ENCODE results near the gene SBK1. TPM values are rescaled to one million over a fixed set of nuclear protein-coding genes. Genes with fewer than 3 reads are reported as not detected.
"Not testable (repeated sequence)": the region's sequence is repeated elsewhere in the genome, so short reads cannot be mapped to it uniquely, and the experiment has no call there.

Gene SBK1
- 1 to 10 TPM; 1.1 TPM for total RNA-seq

DNA sequence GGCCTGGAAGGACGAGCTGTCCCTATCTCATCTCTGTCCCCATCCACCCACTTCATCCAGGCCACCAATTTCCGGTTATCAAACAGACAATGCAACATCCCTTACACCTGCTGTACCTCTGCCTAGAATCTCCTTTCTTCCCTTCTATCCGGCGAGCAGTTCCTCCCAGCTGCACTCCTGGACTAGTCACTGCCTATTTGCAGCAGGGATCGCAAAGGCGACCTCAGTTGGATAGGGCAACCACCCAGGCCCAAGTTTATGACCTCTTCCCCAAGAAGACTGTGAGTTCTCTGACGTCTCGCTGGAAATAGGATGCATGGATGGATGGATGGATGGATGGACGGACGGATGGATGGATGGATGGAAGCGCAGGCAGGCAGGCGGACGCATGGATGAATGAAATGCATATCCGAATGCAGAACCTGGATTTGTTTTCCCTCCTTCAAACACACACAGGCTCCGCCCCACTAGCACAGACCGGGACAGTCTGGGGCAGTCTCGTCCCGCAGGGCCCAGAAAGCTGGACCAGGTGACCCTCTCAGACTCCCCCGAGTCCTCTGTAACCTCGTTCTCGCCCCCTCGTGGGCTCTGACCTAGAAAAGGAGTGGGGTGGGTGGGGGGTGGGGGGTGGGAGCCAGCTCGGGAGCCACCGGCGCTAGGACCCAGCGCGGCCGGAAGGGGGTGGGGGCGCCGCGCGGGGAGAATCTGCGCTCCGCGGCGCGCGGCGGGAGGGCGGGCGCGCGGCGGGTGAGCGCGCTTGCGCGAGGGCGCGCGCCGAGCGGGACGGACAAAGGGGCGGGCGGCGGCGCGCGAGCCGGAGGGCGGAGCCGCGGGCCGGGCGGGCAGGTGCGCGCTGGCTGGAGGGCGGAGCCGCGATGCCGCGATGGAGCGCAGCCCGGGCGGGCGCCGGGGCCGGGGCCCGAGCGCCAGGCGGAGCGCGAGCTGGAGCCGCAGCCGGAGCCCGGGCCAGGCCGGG is at the start of gene SBK1:
Gene SBK1 (plus strand): TSS at position 875 of the 976 bp plus-strand sequence. CDS start 24,867 bp downstream, outside the sequence.
- peaks cover 47 to 53% of the 10 kb centered on the region in 2 donors for H3K4me1 Mint-ChIP-seq (ENCODE audit: low read depth in 2 of 2)
- peak; percentile 97 to 98 for ATAC-seq

DNA sequence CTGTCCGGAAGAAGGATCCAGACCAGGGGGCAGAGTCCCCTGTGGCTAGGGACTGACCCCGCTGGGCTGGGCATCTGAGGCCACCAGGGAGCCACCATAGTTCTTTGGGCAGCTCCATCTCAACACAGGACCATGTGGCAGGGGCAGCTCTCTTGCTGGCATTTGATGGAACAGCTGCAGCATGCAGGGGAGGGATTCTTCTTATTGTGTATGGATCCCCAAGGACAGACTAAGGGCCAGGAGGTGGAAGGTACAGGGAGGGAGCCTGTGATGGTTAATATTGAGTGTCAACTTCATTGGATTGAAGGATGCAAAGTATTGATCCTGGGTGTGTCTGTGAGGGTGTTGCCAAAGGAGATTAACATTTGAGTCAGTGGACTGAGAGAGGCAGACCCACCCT is 42.8 kb upstream of the SBK1 start:
- H3K27me3 Mint-ChIP-seq; DNase-seq (ENCODE audit: low spot score); H3K27ac Mint-ChIP-seq; ATAC-seq; H3K36me3 Mint-ChIP-seq; H3K9me3 Mint-ChIP-seq; H3K4me1 Mint-ChIP-seq (ENCODE audit: low read depth in 2 of 2); H3K4me3 Mint-ChIP-seq: not testable (repeated sequence)

More for the DNA sequence above, at the start of gene SBK1:
- peak within 1 kb of the TSS; percentile 60 to 68 for H3K27ac Mint-ChIP-seq
- no peaks in the 10 kb centered on the region for H3K36me3 Mint-ChIP-seq
- peak; percentile 86 for DNase-seq (ENCODE audit: low spot score)
- H3K9me3 Mint-ChIP-seq = no peaks in the 10 kb centered on the region
- no peaks in the 10 kb centered on the region for H3K27me3 Mint-ChIP-seq
- peak within 1 kb of the TSS; percentile 87 for H3K4me3 Mint-ChIP-seq

DNA sequence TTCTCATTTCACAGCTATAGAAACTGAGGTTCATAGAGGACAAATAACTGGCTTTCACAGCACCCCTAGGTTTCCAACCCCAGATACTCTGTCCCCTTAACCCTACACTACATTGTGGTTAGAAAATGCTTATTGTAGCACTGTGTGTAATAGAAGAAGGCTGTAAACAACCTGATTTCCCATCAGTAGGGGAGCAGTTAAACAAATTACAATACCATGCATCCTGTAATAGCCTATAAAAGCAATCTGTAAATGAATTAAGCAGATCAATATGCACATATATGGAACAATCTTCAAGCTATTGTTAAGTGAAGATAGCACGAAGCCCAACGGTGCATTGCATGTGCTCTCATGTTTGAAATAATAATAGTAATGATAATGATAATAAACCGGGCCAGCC is 41.3 kb upstream of the SBK1 start:
- Mint-ChIP-seq H3K4me1 (ENCODE audit: low read depth in 2 of 2) (no peaks in the 10 kb centered on the region), H3K9me3 (no peaks in the 10 kb centered on the region), H3K4me3 (no peak overlapping the region), H3K27me3 (peaks cover 0 to 7% of the 10 kb centered on the region in 2 donors), H3K36me3 (no peaks in the 10 kb centered on the region), H3K27ac (no peak overlapping the region)
- DNase-seq (ENCODE audit: low spot score) (no peak), ATAC-seq (no peak)

DNA sequence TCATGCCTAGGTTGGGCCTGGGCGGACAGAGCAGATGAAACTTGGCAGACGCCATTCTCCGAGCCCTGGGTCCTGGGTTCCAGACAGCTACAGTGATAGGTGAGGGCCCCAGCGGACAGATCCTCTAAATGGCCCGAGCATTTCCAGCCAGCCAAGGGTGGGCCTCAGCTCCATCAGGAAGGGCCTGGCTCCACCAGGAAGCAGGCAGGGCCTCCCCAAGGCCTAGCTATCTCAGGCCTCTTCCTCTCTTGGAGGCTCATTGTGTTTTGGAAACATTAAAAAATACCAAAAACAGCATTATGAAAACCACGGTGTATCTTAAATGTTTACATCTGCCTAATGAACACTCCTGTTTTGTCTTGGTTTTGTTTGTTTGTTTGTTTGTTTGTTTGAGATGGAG is 38.2 kb upstream of the SBK1 start:
- ATAC-seq (no peak), DNase-seq (ENCODE audit: low spot score) (no peak)
- Mint-ChIP-seq H3K36me3 (no peaks in the 10 kb centered on the region), H3K9me3 (no peaks in the 10 kb centered on the region), H3K27ac (no peak overlapping the region), H3K4me1 (ENCODE audit: low read depth in 2 of 2) (no peaks in the 10 kb centered on the region), H3K4me3 (no peak overlapping the region), H3K27me3 (peaks cover 0 to 7% of the 10 kb centered on the region in 2 donors)

DNA sequence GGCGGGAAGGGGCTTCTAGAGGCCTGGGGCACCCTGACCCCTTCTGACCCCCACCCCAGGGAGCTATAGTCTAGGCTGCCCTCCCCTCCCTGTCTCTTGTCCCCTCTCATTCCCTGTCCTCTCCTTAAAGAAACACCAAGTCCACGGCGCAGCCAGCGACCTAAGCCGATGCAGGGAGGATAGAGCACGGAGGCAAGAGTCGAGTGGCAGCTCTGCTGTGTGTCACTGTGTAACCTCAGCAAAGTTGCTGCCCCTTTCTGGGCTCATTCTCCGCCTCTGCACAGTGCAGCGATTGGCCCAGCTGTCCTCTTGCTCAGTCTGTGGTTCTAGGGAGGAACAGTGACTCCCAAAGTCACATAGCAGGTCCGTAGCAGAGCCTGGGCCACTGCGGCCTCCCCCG is 36.5 kb upstream of the SBK1 start:
- DNase-seq (ENCODE audit: low spot score) (no peak), ATAC-seq (no peak)
- Mint-ChIP-seq H3K27me3 (peaks cover 0 to 17% of the 10 kb centered on the region in 2 donors), H3K4me1 (ENCODE audit: low read depth in 2 of 2) (peaks cover 7% of the 10 kb centered on the region in 2 donors), H3K27ac (no peak overlapping the region), H3K9me3 (no peaks in the 10 kb centered on the region), H3K4me3 (no peak overlapping the region), H3K36me3 (no peaks in the 10 kb centered on the region)

DNA sequence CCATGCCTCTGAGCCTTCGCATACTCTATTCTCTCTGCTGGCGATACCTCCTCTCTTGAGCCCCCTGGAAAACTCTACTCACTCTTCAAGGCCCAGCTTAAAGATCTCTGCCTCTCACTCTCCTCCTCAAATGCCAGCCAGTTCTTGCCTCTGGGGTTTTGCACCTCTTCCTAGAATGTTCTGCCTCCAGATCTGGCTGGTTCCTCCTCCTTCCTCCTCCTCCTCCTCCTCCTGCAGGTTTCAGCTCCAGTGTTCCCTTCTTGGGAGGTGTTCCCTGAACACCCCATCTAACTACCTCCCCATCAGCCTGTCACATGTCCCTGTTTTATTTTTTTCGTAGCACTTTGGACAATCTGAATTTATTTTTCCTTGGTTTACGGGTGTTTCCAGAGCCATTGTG is 35.1 kb upstream of the SBK1 start:
- DNase-seq (ENCODE audit: low spot score) (no peak), ATAC-seq (no peak)
- Mint-ChIP-seq H3K27ac (no peak overlapping the region), H3K4me3 (no peak overlapping the region), H3K4me1 (ENCODE audit: low read depth in 2 of 2) (peaks cover 7% of the 10 kb centered on the region in 2 donors), H3K36me3 (no peaks in the 10 kb centered on the region), H3K27me3 (peaks cover 0 to 15% of the 10 kb centered on the region in 2 donors), H3K9me3 (no peaks in the 10 kb centered on the region)

DNA sequence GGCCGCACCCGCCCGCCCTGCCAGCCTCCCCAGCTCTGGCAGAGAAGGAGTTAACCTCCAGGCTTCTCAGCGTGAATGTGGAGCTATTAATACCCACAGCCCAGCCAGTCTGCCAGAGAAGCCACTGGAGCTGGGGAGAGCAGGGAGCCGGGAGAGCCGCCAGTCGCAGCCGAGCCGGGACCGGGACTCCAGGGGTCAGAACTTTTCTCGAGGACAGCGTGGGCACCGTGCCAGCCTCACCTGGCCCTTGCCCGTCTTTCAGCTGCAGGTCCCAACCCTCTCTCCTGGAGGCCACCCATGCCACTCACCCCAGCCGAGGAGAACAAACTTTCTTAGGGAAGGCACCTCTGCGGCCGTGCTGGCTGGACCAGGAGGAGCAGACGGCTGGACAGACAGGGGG is 33.8 kb upstream of the SBK1 start:
- H3K36me3 Mint-ChIP-seq = no peaks in the 10 kb centered on the region
- no peak overlapping the region for H3K4me3 Mint-ChIP-seq
- peaks cover 7 to 15% of the 10 kb centered on the region in 2 donors for H3K27me3 Mint-ChIP-seq
- ATAC-seq (no peak), DNase-seq (ENCODE audit: low spot score) (no peak)
- H3K4me1 Mint-ChIP-seq (ENCODE audit: low read depth in 2 of 2) = peaks cover 7 to 11% of the 10 kb centered on the region in 2 donors
- no peaks in the 10 kb centered on the region for H3K9me3 Mint-ChIP-seq
- H3K27ac Mint-ChIP-seq = no peak overlapping the region

DNA sequence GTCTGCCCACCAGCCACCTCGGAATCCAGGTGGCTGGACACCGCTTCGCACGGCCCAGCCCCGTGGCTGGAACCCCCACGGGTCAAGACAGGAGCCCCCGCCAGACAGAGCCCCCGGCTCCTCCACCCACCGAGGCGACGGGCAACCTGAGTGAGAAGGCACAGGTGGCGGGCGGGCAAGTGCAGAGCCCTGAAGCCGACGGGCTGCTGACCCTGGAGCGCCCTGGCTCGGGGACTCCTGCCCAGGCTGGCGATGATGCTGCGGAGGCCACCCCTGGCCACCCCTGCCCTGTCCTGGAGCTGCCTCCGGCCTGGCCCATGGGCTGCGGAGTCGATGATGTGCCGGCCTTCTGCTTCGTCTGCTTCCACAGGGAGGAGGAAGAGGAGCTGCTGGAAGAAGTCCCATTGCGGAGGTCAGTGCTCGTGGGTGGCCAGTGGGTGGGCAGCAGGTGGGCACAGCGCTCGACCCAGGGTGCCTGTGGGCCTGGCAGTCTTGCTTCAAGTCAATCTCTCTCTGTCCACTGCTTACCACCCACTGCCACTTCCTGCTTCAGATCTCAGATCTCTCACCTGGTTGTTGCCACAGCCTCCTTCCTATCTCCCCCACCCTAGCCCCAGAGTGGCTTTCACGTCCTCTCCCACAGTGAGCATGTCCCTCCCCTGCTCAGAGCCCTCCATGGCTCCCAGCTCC is 33.1 kb upstream of the SBK1 start:
- H3K9me3 Mint-ChIP-seq = no peaks in the 10 kb centered on the region
- ATAC-seq (peak in 1 of 2 donors; percentile 24), DNase-seq (ENCODE audit: low spot score) (no peak)
- H3K4me1 Mint-ChIP-seq (ENCODE audit: low read depth in 2 of 2) = peaks cover 7 to 11% of the 10 kb centered on the region in 2 donors
- H3K36me3 Mint-ChIP-seq = no peaks in the 10 kb centered on the region
- H3K27ac Mint-ChIP-seq = peak overlapping the region in 1 of 2 donors; percentile 4
- peaks cover 12 to 19% of the 10 kb centered on the region in 2 donors for H3K27me3 Mint-ChIP-seq
- no peak overlapping the region for H3K4me3 Mint-ChIP-seq

DNA sequence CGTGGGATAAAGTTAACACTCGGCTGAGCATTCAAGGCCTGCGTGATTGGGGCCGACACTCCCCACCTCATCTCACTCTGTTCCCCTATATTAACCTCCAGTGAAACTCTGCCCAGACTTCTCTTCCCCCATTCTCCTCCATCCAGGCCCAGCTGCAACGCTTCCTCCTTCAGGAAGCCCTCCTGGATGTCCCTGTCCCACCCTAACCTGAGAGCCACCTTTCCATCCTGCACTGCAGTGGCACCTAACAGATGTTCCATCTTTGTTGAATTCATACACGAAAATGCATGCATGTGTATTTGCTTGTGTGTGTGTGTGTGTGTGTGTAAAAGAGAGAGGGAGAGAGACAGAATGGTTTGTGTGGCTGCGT is 32.6 kb upstream of the SBK1 start:
- Mint-ChIP-seq H3K27me3 (peaks cover 18 to 24% of the 10 kb centered on the region in 2 donors), H3K4me1 (ENCODE audit: low read depth in 2 of 2) (peaks cover 10 to 11% of the 10 kb centered on the region in 2 donors), H3K4me3 (no peak overlapping the region), H3K36me3 (no peaks in the 10 kb centered on the region), H3K9me3 (no peaks in the 10 kb centered on the region), H3K27ac (peak overlapping the region in 1 of 2 donors; percentile 4)
- no peak for ATAC-seq
- DNase-seq (ENCODE audit: low spot score) = no peak

DNA sequence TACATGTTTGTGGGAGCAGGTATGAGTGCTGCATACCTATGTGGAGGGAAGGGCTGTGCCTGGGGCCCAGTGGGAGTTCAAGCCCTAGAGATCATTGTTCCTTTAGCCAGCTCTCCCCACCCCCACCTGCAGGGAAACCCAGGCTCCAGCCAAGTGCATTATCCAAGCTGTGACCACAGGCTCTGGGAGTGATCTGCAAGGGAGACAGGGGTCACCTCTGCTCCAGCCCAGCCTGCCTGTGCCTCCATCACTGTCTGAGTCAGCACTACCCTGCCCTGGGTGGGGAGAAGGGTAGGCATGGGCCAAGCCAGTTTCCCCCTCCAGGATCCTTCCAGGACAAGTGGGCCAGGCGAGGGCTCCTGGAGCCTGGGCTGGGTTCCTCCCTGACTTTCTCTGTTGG is 32.1 kb upstream of the SBK1 start:
- DNase-seq (ENCODE audit: low spot score) (no peak), ATAC-seq (no peak)
- peaks cover 10 to 11% of the 10 kb centered on the region in 2 donors for H3K4me1 Mint-ChIP-seq (ENCODE audit: low read depth in 2 of 2)
- no peak overlapping the region for H3K4me3 Mint-ChIP-seq
- no peaks in the 10 kb centered on the region for H3K9me3 Mint-ChIP-seq
- peaks cover 19 to 26% of the 10 kb centered on the region in 2 donors for H3K27me3 Mint-ChIP-seq
- no peak overlapping the region for H3K27ac Mint-ChIP-seq
- H3K36me3 Mint-ChIP-seq = no peaks in the 10 kb centered on the region

DNA sequence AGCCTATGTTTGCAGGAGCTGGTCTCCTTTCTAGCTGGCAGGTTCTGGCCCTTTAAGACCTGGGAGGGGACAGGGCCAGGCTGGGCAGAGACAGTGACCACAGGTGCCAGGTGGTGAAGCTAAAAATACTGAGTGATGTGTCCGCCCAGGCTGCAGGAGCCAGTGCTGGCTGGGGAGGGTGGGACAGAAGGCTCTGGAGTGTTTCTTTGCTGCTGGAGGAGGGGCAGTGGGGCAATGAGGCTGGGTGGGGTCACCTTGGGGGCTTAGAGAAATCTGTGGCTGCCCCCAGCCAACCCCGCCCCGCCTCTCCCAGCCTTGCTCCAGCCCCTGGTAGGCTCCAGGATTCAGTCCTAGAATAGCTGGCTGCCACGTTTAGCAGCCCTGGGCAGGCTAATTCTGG is 30.4 kb upstream of the SBK1 start:
- H3K4me1 Mint-ChIP-seq (ENCODE audit: low read depth in 2 of 2) = peaks cover 10 to 11% of the 10 kb centered on the region in 2 donors
- H3K4me3 Mint-ChIP-seq = no peak overlapping the region
- no peaks in the 10 kb centered on the region for H3K9me3 Mint-ChIP-seq
- H3K27me3 Mint-ChIP-seq = peaks cover 19 to 26% of the 10 kb centered on the region in 2 donors
- DNase-seq (ENCODE audit: low spot score) (no peak), ATAC-seq (no peak)
- no peak overlapping the region for H3K27ac Mint-ChIP-seq
- H3K36me3 Mint-ChIP-seq = no peaks in the 10 kb centered on the region

DNA sequence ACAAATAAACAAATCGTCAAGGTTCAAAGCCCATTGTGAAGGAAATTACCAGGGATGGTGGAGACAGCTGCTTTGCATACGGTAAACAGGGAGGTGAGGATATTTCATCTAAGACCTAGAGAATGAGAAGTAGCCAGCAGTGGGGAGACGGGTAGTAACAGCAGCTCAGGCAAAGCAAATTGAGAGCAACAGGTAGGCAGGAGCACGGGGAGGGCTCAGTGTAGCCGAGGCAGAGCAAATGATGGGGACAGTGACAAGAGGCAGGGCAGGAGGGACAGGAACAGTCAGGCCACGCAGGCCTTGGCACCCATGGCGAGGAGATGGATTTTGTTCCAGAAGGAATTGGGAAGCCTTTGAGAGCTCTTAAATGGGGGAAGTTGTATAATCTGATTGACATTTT is 29.0 kb upstream of the SBK1 start:
- DNase-seq (ENCODE audit: low spot score) (no peak), ATAC-seq (no peak)
- H3K4me3 Mint-ChIP-seq = no peak overlapping the region
- H3K27ac Mint-ChIP-seq = no peak overlapping the region
- no peaks in the 10 kb centered on the region for H3K36me3 Mint-ChIP-seq
- no peaks in the 10 kb centered on the region for H3K9me3 Mint-ChIP-seq
- peaks cover 10 to 11% of the 10 kb centered on the region in 2 donors for H3K4me1 Mint-ChIP-seq (ENCODE audit: low read depth in 2 of 2)
- H3K27me3 Mint-ChIP-seq = peaks cover 19 to 26% of the 10 kb centered on the region in 2 donors

DNA sequence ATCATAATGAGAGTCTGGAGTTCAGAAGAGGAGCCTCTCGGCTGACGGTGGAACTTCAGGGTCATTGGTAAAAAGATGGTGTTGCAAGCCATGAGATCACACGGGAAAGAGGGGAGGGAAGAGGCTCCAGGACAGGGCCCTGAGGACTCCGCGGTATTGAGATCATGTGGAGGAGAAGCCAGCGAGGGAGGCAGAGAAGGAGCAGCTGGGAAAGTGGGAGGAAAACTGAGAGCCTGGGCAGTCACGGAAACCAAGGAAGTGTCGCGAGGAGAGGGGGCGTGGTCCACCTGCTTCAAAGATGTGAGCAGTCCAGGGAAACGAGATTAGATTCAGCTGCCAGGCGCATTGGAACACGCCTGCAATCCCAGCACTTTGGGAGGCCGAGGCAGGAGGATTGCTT is 27.7 kb upstream of the SBK1 start:
- Mint-ChIP-seq H3K9me3 (no peaks in the 10 kb centered on the region), H3K4me1 (ENCODE audit: low read depth in 2 of 2) (peaks cover 7 to 8% of the 10 kb centered on the region in 2 donors), H3K27me3 (peaks cover 19 to 24% of the 10 kb centered on the region in 2 donors), H3K27ac (no peak overlapping the region), H3K36me3 (no peaks in the 10 kb centered on the region), H3K4me3 (no peak overlapping the region)
- DNase-seq (ENCODE audit: low spot score) (no peak), ATAC-seq (no peak)

DNA sequence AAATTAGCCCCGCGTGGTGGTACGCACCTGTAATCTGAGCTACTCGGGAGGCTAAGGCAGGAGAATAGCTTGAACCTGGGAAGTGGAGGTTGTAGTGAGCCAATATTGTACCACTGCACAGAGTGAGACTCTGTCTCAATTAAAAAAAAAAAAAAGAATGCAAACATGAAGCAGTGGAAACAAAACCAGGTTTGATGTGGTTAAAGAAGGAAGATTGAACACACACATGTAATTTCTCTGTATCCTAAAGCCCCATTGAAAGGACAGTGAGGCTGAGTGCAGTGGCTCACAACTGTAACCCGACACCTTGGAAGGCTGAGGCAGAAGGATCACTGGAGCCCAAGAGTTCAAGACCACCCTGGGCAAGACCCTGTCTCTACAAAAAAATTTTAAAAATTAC is 26.5 kb upstream of the SBK1 start:
- DNase-seq (ENCODE audit: low spot score) = no peak
- no peak for ATAC-seq
- H3K4me3 Mint-ChIP-seq = no peak overlapping the region
- peaks cover 16 to 19% of the 10 kb centered on the region in 2 donors for H3K27me3 Mint-ChIP-seq
- no peak overlapping the region for H3K27ac Mint-ChIP-seq
- H3K4me1 Mint-ChIP-seq (ENCODE audit: low read depth in 2 of 2) = peaks cover 4% of the 10 kb centered on the region in 2 donors
- no peaks in the 10 kb centered on the region for H3K9me3 Mint-ChIP-seq
- no peaks in the 10 kb centered on the region for H3K36me3 Mint-ChIP-seq

All from natural killer cell treated with Interleukin-12 subunit alpha and Interleukin-12 subunit beta and Interleukin-15 and Interleukin-18, amount 100 ng/mL, for 72 hours (primary cell).